HCT116 (cell line): Measurements from ENCODE around the gene RHEBL1.

Experiments used
- ATF3 ChIP-seq: IDR thresholded peaks from 2 replicates; pipeline ENCODE4 v1.6.1; 2012
- CTCF ChIP-seq, 3 experiments: fragments of 200-600 bp in 1 of 3; sonication (generic) in 1 of 3; IDR thresholded peaks in 2 of 3; conservative IDR thresholded peaks in 1 of 3; 2 replicates each; pipeline ENCODE4 v1.5.1; 2012 to 2017; ENCODE audit warnings: low read depth in 2 of 3, low read length in 2 of 3, antibody characterized with exemption in 1 of 3, borderline replicate concordance in 1 of 3, control low read depth in 1 of 3, mild to moderate bottlenecking in 1 of 3, mixed read lengths in 1 of 3, mixed run types in 1 of 3, moderate library complexity in 1 of 3; ENCODE audit not compliant: insufficient read depth in 1 of 3
- MAX ChIP-seq: IDR thresholded peaks from 2 replicates; pipeline ENCODE4 v1.6.1; 2012
- POLR2A ChIP-seq: IDR thresholded peaks from 2 replicates; pipeline ENCODE4 v1.7.0; 2011; ENCODE audit warnings: borderline replicate concordance; ENCODE audit not compliant: insufficient read depth, insufficient read length; ENCODE audit errors: extremely low read depth
- POLR2AphosphoS5 ChIP-seq: IDR thresholded peaks from 2 replicates; pipeline ENCODE4 v1.6.1; 2011; ENCODE audit warnings: mild to moderate bottlenecking, low read depth, low read length, moderate library complexity
- REST ChIP-seq: IDR thresholded peaks from 2 replicates; pipeline ENCODE4 v1.6.1; 2012; ENCODE audit warnings: low read depth
- SRF ChIP-seq: IDR thresholded peaks from 2 replicates; pipeline ENCODE4 v1.6.1; 2012; ENCODE audit warnings: low read depth

GRCh38 chr12:49055978-49056754 is 13.6 kb downstream of the RHEBL1 start:
- TF ChIP-seq SRF (no peak), CTCF (IDR thresholded peaks at IDR 0.05 in 2 of 3, conservative IDR thresholded peaks at IDR 0.05 in 1 of 3; ENCODE audit: borderline replicate concordance in 1 of 3, insufficient read depth in 1 of 3, low read depth in 2 of 3, low read length in 2 of 3) (no peak), ATF3 (no peak), MAX (no peak), POLR2AphosphoS5 (no peak), POLR2A (no peak), REST (no peak)
